B cell (primary cell): ENCODE results near the gene PASD1. TPM values are rescaled to one million over a fixed set of nuclear protein-coding genes. Genes with fewer than 3 reads are reported as not detected.
"Not testable (repeated sequence)": the region's sequence is repeated elsewhere in the genome, so short reads cannot be mapped to it uniquely, and the experiment has no call there.

Experiments
- ATAC-seq: fragments of 200-7000 bp; cut with Tn5 transposase; one replicate; pipeline ENCODE4 v1.10.0; 2021; ENCODE audit warnings: low read depth, mild to moderate bottlenecking, moderate number of reproducible peaks, moderate library complexity
- CTCF ChIA-PET: fragments of 350-600 bp; sonication (Branson Sonifier 250); formaldehyde crosslinking; loops from one replicate; lab custom pipeline; 2021; ENCODE audit warnings: antibody characterized with exemption, inconsistent platforms; lab: Charles Lee
- POLR2A ChIA-PET: fragments of 350-600 bp; sonication (Branson Sonifier 250); formaldehyde crosslinking; loops from one replicate; lab custom pipeline; 2021; ENCODE audit warnings: antibody characterized with exemption; lab: Charles Lee
- DNase-seq: peaks from one replicate; pipeline ENCODE4 v3.0.0; 2013
- H2AFZ ChIP-seq: 2 replicates; pipeline ENCODE4 v1.6.1; 2012; ENCODE audit warnings: mild to moderate bottlenecking, low read depth, low read length; ENCODE audit not compliant: insufficient read depth, poor library complexity, severe bottlenecking
- H3K27ac ChIP-seq, 2 donors: 1 replicate in 1 of 2; 2 replicates in 1 of 2; pipeline ENCODE4 v1.5.1; 2012 to 2013; ENCODE audit warnings: low read length in 2 of 2, mild to moderate bottlenecking in 2 of 2, moderate library complexity in 1 of 2
- H3K27me3 ChIP-seq, 4 experiments: fragments of 200-600 bp in 1 of 4; sonication (generic) in 1 of 4; replicated peaks in 1 of 4; 1 replicate in 2 of 4; 2 replicates in 2 of 4; pipeline versions ENCODE4 v1.6.1 to v1.7.0; 2013 to 2016; ENCODE audit warnings: low read length in 3 of 4, mild to moderate bottlenecking in 2 of 4, mixed read lengths in 1 of 4, moderate library complexity in 1 of 4; ENCODE audit not compliant: insufficient read depth in 4 of 4, control insufficient read depth in 3 of 4; ENCODE audit errors: control extremely low read depth in 1 of 4
- H3K36me3 ChIP-seq, 2 experiments: replicated peaks in 1 of 2; 1 replicate in 1 of 2; 2 replicates in 1 of 2; pipeline versions ENCODE4 v1.6.1 to v1.7.1; 2013; ENCODE audit warnings: low read length in 1 of 2; ENCODE audit not compliant: insufficient read depth in 2 of 2, control insufficient read depth in 1 of 2; ENCODE audit errors: control extremely low read depth in 1 of 2, extremely low read depth in 1 of 2
- H3K4me1 ChIP-seq, 2 donors: fragments of 200-600 bp in 1 of 2; sonication (generic) in 1 of 2; 1 replicate in 1 of 2; 2 replicates in 1 of 2; pipeline versions ENCODE4 v1.5.1 to v1.6.1; 2013 to 2017; ENCODE audit warnings: low read length in 2 of 2; ENCODE audit not compliant: control insufficient read depth in 2 of 2, insufficient read depth in 2 of 2
- H3K4me2 ChIP-seq: replicated peaks from 2 replicates; pipeline ENCODE3; 2012; ENCODE audit warnings: mild to moderate bottlenecking, low read depth, low read length; ENCODE audit not compliant: poor library complexity, severe bottlenecking
- H3K4me3 ChIP-seq, 5 experiments: fragments of 200-600 bp in 1 of 5; sonication (generic) in 1 of 5; 1 replicate in 3 of 5; 2 replicates in 2 of 5; pipeline versions ENCODE4 v1.5.1 to v1.7.0; 2011 to 2016; ENCODE audit warnings: low read length in 4 of 5, mild to moderate bottlenecking in 4 of 5, low read depth in 2 of 5, control low read depth in 1 of 5, moderate library complexity in 1 of 5; ENCODE audit not compliant: insufficient read depth in 1 of 5; ENCODE audit errors: control extremely low read depth in 1 of 5, extremely low read depth in 1 of 5
- H3K79me2 ChIP-seq: fragments of 200-600 bp; sonication (generic); one replicate; pipeline ENCODE4 v1.6.0; 2016; ENCODE audit warnings: low read length; ENCODE audit not compliant: control insufficient read depth, insufficient read depth
- H3K9ac ChIP-seq: fragments of 200-600 bp; sonication (generic); 2 replicates; pipeline ENCODE4 v1.6.1; 2017; ENCODE audit warnings: mild to moderate bottlenecking, low read length, moderate library complexity
- H3K9me3 ChIP-seq, 3 donors: one replicate each; pipeline versions ENCODE4 v1.6.1 to v1.7.1; 2013; ENCODE audit warnings: low read length in 2 of 3; ENCODE audit not compliant: control insufficient read depth in 2 of 3, insufficient read depth in 1 of 3; ENCODE audit errors: control extremely low read depth in 1 of 3
- H4K20me1 ChIP-seq: 2 replicates; pipeline ENCODE4 v1.6.0; 2012; ENCODE audit warnings: mild to moderate bottlenecking, low read length; ENCODE audit not compliant: insufficient read depth, control insufficient read depth, poor library complexity, severe bottlenecking
- H3K27ac Mint-ChIP-seq: one replicate; pipeline ENCODE4 v1.8.0; 2021; ENCODE audit warnings: mixed read lengths
- H3K27me3 Mint-ChIP-seq: one replicate; pipeline ENCODE4 v1.8.0; 2021; ENCODE audit warnings: mixed read lengths
- H3K4me1 Mint-ChIP-seq: one replicate; pipeline ENCODE4 v1.8.0; 2021; ENCODE audit warnings: mixed read lengths
- H3K4me3 Mint-ChIP-seq: one replicate; pipeline ENCODE4 v1.8.0; 2021; ENCODE audit warnings: mixed read lengths
- H3K9me3 Mint-ChIP-seq: one replicate; pipeline ENCODE4 v1.8.0; 2022; ENCODE audit warnings: mixed read lengths; ENCODE audit not compliant: insufficient read depth
- CTCF ChIP-seq: fragments of 200-600 bp; IDR thresholded peaks from one replicate; pipeline ENCODE4 v1.8.0; 2022; ENCODE audit warnings: antibody characterized with exemption, mild to moderate bottlenecking
- EZH2 ChIP-seq: IDR thresholded peaks from 2 replicates; pipeline ENCODE4 v1.6.1; 2012; ENCODE audit warnings: borderline replicate concordance, low read depth, mild to moderate bottlenecking, moderate library complexity, low read length; ENCODE audit not compliant: insufficient read depth, poor library complexity, severe bottlenecking
- WGBS: methylation state at CpG from one replicate; pipeline ENCODE4 v1.1.5; 2013; ENCODE audit warnings: missing lambda C conversion rate; ENCODE audit not compliant: insufficient coverage; 5-methylcytosine and 5-hydroxymethylcytosine counted together
- intact Hi-C: fragments of 100-400 bp; cut with micrococcal nuclease; formaldehyde crosslinking; loops from one replicate; pipeline ENCODE4 v1.10.0; 2022
- polyA plus RNA-seq: library from polyadenylated mRNA; depleted of rRNA; stranded (reverse); fragments of >200 nt; gene quantifications from 2 replicates; pipeline ENCODE4 v1.2.3, GENCODE V29; 2012
- total RNA-seq, 2 donors: library from RNA; stranded (reverse); fragments of 120-200 nt in 1 of 2; gene quantifications; 1 replicate in 1 of 2; 2 replicates in 1 of 2; pipeline versions ENCODE4 v1.2.3 to v1.2.4, GENCODE V29; 2013 to 2022

The PASD1 gene
- total and polyA plus RNA-seq, 2 donors (not counting 1 experiment from before 2014, with no cell fraction given), result not detected

GRCh38 chrX:151695583-151696340, 132.3 kb downstream of the PASD1 start:
- Mint-ChIP-seq H3K27me3 (peaks cover 16% of the 10 kb centered on the region), H3K4me1 (no peaks in the 10 kb centered on the region), H3K9me3 (no peaks in the 10 kb centered on the region), H3K4me3 (no peak overlapping the region), H3K27ac (no peak overlapping the region)
- Histone ChIP-seq H3K27ac (no peak overlapping the region), H3K4me2 (no peak overlapping the region), H3K4me1 (no peaks in the 10 kb centered on the region), H4K20me1 (no peaks in the 10 kb centered on the region), H3K79me2 (no peaks in the 10 kb centered on the region), H3K9ac (no peak overlapping the region), H3K9me3 (no peaks in the 10 kb centered on the region), H3K36me3 (no peaks in the 10 kb centered on the region), H2AFZ (no peak overlapping the region), H3K27me3 (no peaks in the 10 kb centered on the region), H3K4me3 (no peak overlapping the region)
- POLR2A ChIA-PET, result no interaction called here
- no peak for TF ChIP-seq EZH2
- TF ChIP-seq CTCF, result no peak
- intact Hi-C loops, result no loop called here
- no peak for ATAC-seq
- CTCF ChIA-PET, result no interaction called here
- DNase-seq, result no peak
- WGBS, result 23% methylated on average over 12 of the region's 19 CpGs

DNA sequence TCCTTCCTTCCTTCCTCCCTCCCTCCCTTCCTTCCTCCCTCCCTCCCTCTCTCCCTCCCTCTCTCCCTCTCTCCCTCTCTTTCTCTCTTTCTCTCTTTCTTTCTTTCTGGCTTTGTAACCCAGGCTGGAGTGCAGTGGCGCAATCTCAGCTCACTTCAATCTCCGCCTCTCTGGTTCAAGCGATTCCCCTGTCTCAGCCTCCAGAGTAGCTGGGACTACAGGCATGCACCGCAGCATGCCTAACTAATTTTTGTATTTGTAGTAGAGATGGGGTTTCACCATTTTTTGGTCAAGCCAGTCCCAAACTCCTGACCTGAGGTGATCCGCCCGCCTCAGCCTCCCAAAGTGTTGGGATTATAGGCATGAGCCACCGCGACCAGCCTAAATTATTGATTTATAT, 133.6 kb downstream of the PASD1 start:
- ATAC-seq, H3K4me1 Mint-ChIP-seq, H3K9me3 ChIP-seq, H4K20me1 ChIP-seq, H3K4me3 Mint-ChIP-seq, H3K9me3 Mint-ChIP-seq, intact Hi-C loops, H3K27ac ChIP-seq, H3K27me3 ChIP-seq, H3K27ac Mint-ChIP-seq, H3K4me1 ChIP-seq, H3K4me3 ChIP-seq, H3K4me2 ChIP-seq, H3K79me2 ChIP-seq, CTCF ChIA-PET, H3K36me3 ChIP-seq, POLR2A ChIA-PET, H3K9ac ChIP-seq, H2AFZ ChIP-seq, DNase-seq: not testable (repeated sequence)
- 86% methylated on average over 1 of the region's 8 CpGs for WGBS
- peaks cover 16% of the 10 kb centered on the region for H3K27me3 Mint-ChIP-seq
